ENCODE results near the gene KBTBD3. TPM values are rescaled to one million over a fixed set of nuclear protein-coding genes. Genes with fewer than 3 reads are reported as not detected.
"Not testable (repeated sequence)": the region's sequence is repeated elsewhere in the genome, so short reads cannot be mapped to it uniquely, and the experiment has no call there.

The KBTBD3 gene
- total RNA-seq, 1 experiment from 2014 or later = 1.3 TPM

DNA sequence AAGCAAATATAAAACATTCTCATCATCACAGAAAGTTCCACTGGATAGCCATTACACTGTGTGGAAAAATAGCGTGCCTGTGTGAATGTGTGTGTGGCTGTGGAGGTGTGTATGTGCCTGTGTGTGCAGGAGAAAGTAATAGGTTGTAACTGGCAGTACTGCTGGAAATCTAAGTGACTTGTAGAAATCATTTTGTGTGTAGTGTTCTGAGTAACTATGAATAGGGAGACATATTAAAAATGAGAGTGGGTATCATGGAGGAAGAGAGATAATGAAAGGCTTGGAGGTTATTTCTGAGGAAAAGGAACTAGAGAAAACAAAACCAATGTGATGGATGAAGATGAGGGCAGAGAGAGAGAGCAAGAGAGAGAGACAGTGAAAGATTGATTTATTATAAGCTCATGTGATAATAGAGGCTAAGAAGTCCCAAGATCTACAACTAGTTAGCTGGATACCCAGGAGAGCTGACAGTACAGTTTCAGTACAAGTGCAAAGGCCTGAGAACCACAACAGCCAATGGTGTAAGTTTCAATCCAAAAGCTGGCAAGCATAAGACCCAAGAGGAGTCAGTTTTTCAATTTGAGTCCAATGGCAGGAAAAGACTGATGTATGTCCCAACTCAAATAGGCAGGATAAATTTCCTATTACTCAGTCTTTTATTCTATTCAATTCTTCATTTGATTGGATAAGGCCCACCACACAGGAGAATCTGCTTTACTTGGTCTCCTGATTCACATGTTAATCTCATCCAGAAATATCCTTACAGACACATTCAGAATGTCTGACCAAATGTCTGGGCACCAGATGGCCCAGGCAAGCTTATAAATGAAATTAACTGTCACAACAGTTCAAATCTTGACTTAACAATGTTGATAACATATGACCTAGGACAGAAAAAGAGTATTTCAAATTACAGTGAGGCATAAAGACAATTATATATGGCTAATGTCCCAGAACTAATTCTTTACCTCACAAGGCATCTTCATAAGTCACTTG is 14.9 kb downstream of the KBTBD3 start:
- no peak for DNase-seq (ENCODE audit: low spot score)

DNA sequence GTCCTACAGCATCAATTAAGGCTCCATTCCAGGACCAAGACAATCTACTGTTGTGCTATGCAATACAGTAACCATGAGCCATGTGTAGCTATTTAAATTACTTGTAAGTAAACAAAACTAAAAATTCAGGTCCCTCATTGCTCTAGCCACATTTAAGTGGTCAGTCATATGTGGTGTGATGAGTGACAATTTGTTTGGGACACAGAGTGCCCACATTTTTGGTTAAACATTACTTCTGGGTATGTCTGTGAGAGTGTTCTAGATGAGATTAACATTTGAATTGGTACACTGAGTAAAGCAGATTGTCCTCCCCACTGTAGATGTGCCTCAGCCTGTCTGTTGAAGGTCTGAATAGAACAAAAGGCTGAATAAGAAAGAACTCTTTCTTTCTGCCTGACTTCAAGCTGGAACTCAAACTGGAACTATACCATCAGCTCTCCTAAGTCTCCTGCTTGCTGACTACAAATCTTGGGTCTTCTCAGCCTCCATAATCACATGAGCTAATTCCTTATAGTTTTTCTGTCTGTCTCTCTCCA is 15.8 kb downstream of the KBTBD3 start:
- no peak for DNase-seq (ENCODE audit: low spot score)

DNA sequence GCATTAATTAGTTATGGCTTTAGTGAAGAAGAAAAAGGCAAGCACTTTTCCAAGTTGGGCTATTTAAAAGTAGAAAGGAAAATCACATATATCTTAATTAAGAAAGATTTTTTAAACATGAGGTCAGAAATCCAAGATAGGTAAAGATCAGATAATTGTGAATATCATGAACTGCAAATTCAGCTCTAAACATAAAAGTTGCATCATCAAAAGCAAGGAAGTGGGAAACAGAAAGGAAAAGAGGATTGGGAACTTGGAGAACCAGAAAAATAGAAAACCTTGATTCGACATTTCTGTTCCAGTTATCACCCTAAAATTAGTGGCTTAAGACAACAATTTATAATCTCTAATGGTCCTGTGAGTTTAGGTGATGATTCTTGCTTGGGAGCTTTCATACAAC is 17.5 kb downstream of the KBTBD3 start:
- no peak for DNase-seq (ENCODE audit: low spot score)

DNA sequence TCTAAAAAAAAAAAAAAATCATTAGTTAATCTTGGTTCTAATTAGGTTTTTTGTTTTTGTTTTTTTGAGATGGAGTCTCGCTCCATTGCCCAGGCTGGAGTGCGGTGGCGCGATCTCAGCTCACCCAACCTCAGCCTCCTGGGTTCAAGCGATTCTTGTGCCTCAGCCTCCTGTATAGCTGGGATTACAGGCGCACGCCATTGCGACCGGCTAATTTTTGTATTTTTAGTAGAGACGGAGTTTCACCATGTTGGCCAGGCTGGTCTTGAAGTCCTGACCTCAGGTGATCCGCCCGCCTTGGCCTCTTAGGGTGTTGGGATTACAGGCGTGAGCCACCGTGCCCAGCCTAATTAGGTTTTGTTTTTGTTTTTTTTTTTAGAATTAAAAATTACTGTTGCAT is 18.8 kb downstream of the KBTBD3 start:
- not testable (repeated sequence) for DNase-seq (ENCODE audit: low spot score)

DNA sequence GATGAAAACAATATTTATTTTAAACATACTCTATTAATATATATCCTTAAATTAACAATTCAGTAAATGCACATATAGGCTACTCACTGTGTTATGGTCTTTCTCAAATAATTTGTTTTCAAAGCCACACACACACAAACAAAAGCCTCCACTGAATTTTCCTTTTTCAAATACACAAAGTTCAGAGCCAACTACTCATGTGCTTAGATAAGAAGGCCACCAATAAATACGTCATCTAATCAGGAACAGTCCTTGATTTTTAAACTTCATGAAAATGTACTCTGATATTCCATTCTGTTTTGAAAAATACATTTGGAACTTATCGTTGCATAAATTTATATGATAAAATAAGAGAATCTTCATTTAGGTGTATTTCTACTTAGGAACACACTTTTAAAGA is 26.0 kb downstream of the KBTBD3 start:
- DNase-seq (ENCODE audit: low spot score) = no peak

DNA sequence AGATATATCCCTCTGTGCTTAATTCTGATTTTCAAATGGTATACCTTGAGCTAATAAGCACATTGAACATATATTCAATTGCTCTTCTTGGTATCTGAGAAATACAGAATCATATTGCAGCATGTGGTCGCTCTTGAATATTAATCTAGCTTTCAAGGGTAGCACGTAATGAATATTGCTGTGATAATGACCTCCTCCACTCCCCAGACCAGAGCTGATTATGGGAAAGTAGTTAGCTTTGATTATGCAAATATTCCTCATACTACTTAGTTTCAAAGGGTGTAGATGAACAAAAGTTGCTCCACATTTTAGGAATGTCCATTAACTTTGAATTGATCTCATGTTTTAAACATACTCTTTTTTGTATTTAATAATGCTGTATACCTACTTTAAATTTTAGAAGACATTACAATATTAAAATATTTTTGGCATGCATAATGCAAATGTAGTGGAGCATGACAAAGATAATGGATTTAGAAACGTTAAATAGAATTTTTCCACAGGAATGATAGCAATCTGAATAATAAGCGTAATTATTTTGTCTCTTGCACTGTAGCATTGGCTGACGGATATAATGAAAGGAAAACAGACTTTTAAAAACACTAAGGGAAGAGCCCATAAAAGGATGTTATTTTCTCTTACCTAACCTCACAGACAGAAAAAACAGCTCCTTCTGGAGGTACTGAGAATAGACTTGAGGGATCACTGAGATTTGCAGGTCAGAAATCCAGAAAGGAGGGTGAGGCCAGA is 27.2 kb downstream of the KBTBD3 start:
- DNase-seq (ENCODE audit: low spot score) = no peak

DNA sequence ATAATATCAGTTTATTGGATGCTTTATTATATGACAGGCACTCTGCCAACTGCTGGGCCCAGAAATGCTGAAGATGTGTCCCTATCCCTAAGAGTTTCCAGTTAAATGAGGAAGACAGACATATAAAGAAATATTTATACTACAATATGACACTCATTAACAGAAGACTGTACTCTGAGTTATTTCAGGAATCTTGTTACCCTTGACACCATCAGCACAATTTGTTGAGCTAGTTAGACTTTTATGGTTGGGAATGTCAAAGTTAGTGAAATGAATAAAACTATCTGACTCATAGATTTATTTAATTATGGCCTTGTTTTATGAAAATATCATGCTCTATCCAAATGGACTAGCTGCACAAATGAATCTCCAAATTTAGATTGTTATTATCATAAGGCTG is 29.5 kb downstream of the KBTBD3 start:
- no peak for DNase-seq (ENCODE audit: low spot score)

DNA sequence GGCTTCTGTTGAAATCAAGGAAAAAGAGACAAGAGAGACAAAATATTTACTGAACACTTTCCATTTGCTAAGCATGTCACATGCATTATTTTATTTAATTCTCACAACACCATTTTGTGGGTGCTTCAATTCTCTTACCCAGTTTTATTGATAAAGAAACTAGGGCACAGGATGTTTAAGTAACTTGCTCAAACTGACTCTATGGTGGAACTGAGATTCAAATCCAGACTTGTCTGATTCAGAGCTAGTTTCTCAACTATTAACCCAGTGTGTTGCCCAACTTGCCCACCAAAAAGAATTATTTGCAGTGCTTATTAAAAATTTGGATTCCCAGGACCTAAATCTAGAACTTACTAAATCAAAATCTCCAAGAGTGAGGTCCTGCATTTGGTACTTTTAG is 33.6 kb downstream of the KBTBD3 start:
- no peak for DNase-seq (ENCODE audit: low spot score)

DNA sequence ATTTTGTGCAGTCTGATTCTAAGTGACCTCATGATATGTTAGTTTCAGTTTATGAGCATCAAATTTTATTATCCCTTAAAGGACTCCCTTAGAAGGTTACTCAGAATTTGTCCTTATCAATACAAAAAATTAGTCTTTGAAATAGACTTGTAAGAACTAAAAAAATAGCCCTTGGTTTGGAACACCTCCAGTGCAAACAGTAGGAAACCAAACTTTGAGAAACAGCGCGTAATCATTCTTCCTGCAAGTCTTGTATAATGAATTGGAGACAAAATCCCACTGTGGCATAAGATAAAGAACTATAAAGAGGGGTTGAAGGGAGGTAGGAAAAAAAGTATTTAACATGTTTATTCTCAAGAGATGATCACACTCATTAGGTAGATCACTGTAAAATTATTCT is 44.3 kb downstream of the KBTBD3 start:
- DNase-seq (ENCODE audit: low spot score) = no peak

DNA sequence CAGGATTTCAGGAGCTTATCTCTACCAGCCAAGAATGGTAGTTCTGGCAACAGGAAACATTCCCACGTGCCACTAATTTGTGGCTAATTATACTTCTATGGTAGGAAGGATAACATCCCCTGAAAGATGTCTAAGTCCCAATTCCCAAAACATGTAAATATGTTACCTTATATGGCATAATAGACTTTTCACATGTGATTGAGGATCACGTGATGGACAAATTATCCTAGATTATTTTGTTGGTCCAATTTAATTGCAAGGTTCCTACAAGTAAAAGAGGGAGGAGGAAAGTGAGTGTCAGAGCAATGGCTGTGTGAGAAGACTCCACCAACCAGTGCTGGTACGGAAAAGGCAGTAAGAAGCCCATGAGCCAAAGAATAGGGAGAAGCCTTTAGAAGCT is 45.2 kb downstream of the KBTBD3 start:
- DNase-seq (ENCODE audit: low spot score) = no peak

DNA sequence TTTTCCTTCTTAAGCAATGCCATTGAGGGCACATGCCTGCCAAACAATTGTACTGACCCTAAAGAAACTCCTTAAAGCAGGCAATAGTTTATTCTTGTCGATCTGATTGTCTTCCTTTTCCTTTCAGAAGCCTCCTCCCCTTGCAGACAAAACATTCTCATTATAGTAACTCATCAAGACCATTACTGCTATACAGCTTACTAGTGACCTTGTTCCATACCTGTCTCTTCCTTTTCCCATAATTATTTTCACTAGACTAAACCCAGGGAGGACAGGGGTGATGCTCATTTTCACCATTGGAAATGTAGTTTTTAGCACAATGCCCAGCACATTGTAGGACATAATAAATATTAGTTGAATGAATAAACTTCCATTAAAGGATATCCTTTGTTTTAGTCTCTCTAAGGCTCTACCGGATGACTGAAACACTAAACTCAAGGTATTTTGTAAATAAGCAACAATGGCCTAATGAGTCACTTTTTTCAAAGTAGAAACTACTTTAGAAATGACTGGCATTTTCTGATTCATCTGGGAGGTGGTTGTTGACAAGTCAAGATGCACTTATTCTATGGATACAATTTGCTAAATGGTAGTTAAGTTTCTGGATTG is 45.8 kb downstream of the KBTBD3 start:
- peak; percentile 13 for DNase-seq (ENCODE audit: low spot score)

DNA sequence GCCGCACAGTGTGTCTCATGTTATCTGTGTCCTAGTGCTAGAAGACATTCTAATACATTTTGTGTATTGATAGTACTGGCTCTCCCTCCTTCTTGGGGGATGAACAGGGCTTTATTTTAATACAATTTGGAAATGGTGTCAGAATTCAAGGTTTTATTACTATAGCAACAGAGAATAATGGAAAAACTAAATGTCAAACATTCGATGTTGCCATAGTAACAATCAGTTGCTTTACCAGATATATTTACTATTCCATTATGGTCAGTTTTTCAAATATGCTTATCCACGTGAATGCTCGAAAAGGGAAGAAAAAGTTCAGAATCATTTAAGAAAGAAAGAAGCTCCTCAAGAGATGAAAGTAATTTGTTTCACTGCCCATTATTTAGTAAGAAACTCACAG is 46.5 kb downstream of the KBTBD3 start:
- no peak for DNase-seq (ENCODE audit: low spot score)

DNA sequence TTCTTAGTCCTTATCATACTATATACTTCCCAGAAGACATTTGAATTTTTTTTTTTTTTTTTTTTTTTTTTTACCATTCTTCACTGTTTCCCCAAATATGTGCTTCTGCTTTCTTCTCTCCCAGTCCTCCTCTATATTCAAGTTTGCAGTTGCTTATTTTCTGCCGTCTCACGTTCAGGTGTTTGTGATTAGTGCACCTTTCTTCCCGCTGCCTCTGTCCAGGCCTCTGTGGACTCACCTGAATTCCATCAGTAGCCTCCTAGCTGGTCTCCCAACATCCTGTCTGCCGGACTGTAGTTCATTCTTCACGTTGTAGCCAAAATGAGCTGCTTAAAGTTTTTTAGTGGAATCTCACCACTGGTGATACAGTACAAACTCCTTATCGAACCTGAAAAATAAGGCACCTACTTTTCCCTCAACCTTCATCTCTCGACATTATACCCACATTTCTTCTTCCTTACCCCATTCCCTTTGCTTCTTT is 54.3 kb downstream of the KBTBD3 start:
- DNase-seq (ENCODE audit: low spot score) = no peak

DNA sequence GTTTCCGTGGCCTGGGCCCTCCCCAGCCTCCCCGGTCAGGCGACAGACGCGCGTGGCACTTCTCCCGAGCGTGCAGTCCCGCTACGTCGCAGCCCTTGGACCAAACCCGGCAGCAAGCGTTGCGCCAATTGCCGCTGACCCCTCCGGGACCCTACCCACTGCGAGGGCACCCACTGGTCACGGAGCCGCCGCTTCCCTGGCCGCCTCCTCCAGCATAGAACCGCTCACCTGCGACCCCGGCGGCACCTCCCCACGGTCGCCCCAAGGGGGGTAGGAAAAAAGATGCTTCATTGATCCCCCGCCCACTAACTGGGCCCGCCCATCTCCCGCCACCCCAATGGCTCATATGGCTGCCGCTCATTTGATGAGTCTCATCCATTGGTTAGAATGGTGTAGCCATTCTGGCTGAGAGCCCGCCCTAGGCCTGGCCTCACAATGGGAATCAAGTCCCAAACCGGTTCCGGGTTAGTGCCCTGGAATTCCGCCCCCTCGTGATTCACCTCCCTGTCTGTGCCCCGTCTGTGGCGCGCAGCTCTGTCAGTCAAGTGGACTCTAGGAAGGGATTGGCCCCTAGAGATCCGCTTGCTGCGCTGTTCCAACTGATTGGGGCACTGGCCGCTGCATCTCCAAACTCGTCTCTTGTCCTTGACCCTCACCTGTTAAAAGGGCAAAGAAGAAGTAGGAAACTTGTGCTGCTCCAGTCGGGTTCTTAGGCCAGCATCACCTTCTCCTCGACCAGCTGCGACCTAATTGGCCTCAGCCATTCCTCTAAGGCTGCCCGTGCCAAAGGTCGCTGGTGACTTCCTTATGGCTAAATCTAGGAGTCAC is 55.0 kb downstream of the KBTBD3 start, which contains the start of gene MSANTD4:
TSS of gene MSANTD4 (minus strand) at position 274 of the 828 bp plus-strand sequence. CDS start 11,323 bp downstream, outside the sequence.
- peak; percentile 99 for DNase-seq (ENCODE audit: low spot score)

DNA sequence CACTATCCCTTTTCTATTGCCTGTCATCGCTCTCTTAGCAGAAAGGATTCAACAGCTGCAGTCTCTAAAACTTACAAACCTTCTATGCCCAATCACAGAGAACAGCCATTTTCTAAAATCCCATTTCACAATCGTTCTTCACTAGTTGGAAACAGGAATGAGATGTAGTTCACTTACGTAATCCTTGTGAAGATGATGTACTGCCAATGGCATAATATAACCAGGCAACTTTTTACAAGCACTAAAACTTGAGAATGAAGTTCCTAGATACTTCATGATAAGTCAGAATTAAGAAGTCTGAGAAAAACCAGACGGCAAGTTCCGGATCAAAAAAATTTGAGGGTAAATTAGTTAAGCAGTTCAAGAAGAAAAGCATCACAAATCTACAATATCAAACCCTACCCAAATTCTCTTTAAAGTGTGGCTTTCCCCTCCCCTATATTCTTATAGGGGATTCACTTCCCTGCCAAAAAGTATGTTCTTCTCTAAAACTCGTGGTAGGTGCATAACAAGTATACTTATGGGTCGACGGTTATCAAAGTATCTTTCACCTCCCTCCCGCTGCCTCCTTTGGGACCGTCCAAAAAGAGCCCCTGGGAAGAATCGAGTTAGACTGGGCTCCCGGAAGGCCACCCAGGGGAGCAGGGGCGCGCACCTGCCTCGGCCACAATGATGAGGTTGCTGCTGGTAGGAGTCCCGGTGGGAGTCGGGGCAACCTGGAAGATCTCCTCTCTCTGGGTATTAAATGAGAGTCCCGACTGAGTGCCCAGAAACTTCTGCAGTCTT is 55.8 kb downstream of the KBTBD3 start:
- no peak for DNase-seq (ENCODE audit: low spot score)

DNA sequence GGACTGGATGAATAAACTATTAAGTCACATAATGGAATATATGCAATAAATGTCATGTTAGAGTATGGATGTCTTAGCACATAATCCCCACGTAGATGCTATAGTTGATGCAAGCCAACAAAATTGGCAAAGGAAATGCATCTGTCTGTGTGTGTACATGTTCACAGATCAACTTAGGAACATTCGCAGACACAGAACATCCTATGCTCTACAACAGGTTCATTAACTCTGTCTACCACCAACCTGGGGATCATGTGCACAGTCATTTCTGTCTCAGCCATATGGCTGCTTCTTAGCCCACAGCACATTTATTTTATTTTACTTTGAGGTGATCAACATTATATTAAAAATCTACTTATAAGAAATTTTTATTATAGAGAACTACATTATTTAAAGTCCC is 60.1 kb downstream of the KBTBD3 start:
- DNase-seq (ENCODE audit: low spot score) = no peak

DNA sequence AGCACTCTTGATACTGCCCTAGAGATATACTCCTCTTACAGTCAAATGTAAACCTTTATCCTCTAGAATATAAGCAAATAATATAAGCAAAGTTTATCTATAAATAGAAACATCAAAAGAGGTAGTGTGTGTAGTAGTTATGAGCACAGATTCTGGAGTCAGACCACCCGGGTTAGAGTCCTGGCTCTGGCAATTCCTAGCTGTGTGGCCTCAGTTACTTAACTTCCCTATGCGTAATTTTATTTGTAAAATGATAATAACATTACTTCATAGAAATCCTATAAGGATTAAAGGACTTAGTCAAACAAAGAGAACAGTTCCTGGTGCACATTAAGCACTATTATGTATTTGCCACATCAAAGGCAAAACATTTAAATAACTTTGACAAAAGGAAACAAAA is 62.1 kb downstream of the KBTBD3 start:
- DNase-seq (ENCODE audit: low spot score) = no peak

DNA sequence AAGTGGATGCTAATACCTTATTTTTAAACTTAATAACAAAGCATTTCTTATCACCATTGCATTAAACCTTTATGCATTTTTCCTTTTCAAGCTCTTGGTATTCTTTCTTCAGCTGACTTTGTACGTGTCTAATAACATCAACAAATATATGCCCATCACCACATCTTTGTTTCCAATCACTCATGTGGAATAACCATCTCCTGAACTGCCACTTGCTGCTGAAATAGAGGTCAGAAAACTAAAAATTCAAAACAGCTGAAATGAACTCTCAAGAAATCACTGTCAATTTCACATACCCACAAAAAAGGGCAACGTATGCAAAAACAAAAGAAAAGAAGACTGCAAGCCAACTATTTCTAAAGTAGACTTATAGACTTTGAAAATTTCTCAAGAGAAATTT is 62.5 kb downstream of the KBTBD3 start:
- DNase-seq (ENCODE audit: low spot score) = no peak

DNA sequence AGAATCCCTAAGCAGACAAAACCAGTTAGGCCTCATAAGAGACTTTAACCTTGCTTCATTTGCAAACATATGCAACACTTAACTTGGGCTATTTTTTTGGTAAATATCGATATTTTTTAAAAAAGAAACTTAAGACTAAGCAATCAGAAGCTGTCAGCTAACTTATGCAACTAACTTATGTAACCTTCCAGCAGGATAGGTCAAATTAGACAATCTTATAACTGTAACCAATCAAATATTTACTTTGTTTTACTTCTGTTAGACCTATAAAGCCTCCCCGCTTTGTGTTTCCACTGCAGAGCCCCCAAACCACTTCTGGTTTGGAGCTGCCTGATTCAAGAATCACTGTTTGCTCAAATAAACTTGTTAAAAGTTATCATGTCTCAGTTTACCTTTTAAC is 63.1 kb downstream of the KBTBD3 start:
- no peak for DNase-seq (ENCODE audit: low spot score)

DNA sequence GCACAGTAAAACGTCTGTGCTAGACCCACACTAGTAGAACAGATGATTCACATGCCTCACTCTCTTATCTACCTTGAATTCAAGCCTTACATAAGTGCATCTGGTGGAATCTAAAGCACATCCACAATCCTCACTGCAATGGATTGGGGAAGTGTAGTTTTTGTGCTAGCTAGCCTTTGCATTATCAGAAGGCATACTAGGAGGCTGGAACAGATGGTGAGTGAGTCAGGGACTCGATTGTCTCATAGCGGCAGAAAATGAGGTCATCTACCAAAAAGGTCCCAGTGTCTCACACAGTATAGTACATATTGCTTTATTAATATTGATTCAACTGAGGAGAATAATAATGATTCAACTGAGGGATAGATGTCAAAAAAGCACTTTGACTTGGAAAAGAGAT is 64.4 kb downstream of the KBTBD3 start:
- no peak for DNase-seq (ENCODE audit: low spot score)
